ENCODE results near the gene ADGRG1. TPM values are rescaled to one million over a fixed set of nuclear protein-coding genes. Genes with fewer than 3 reads are reported as not detected.

The ADGRG1 gene
- total and polyA plus RNA-seq, 4 donors: 1.2 to 68.4 (median 17.6) TPM

DNA sequence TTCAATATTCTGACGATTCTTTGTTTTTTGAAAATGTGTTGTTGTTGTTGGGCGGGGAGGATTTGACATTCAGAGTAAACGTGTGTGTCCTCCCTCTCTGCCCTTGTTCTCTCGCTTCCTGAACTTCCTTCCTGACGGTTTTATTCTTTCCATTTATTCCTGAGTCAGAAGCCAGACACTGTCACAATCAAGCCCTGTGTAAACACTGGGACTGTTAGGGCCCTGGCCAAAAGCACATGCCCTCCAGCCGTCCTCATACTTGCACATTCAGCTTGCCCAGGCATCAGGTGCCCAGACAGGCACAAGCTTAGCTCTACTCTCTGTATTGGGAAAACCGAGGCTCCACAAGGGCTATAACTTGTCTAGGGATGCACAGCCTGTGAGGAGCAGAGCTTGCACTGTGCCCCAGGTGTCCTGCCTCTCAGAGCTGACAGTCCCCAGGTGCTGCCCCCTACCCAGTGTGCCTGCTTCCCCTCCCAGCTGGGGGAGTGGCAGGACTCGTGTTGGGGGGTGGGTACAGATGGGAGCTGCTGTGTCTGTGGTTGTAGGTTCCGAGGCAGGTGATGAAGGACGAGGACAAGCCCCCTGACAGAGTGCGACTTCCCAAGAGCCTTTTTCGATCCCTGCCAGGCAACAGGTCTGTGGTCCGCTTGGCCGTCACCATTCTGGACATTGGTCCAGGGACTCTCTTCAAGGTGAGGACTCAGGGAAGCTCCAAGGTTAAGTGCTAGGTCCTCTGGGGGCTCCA, 49.4 kb downstream of the ADGRG1 start:
- WGBS, 2 donors: 61 to 63% methylated on average over 14 of the region's 14 CpGs

GRCh38 chr16:57679016-57679415, 50.6 kb downstream of the ADGRG1 start:
- no peak overlapping the region for H3K27ac ChIP-seq (ENCODE audit: low read depth in 1 of 2, low read length in 2 of 2)
- no peaks in the 10 kb centered on the region for H3K27me3 ChIP-seq (ENCODE audit: control insufficient read depth in 1 of 2, insufficient read depth in 2 of 2, low read length in 1 of 2)
- 86 to 87% methylated on average over 12 of the region's 12 CpGs for WGBS, 2 donors
- DNase-seq (no peak), ATAC-seq (ENCODE audit: low FRiP score) (no peak)
- no peaks in the 10 kb centered on the region for H3K4me1 ChIP-seq (ENCODE audit: control insufficient read depth in 1 of 2, insufficient read depth in 2 of 2, low read length in 2 of 2)
- no peak overlapping the region for H3K4me3 ChIP-seq (ENCODE audit: low read length in 2 of 2)
- no peaks in the 10 kb centered on the region for H3K36me3 ChIP-seq (ENCODE audit: control insufficient read depth in 1 of 2, insufficient read depth in 2 of 2, low read length in 1 of 2)
- intact Hi-C loops (cut with DNase I): no loop called here
- no peaks in the 10 kb centered on the region for H3K9me3 ChIP-seq (ENCODE audit: control insufficient read depth, low read length)

More for the DNA sequence above, 49.4 kb downstream of the ADGRG1 start:
- no peak overlapping the region for H3K27ac ChIP-seq (ENCODE audit: low read depth in 1 of 2, low read length in 2 of 2)
- no peak for ATAC-seq (ENCODE audit: low FRiP score)
- intact Hi-C loops (cut with DNase I): no loop called here
- H3K36me3 ChIP-seq (ENCODE audit: control insufficient read depth in 1 of 2, insufficient read depth in 2 of 2, low read length in 1 of 2): no peaks in the 10 kb centered on the region
- no peaks in the 10 kb centered on the region for H3K27me3 ChIP-seq (ENCODE audit: control insufficient read depth in 1 of 2, insufficient read depth in 2 of 2, low read length in 1 of 2)
- no peak overlapping the region for H3K4me3 ChIP-seq (ENCODE audit: low read length in 2 of 2)
- DNase-seq: no peak
- no peaks in the 10 kb centered on the region for H3K9me3 ChIP-seq (ENCODE audit: control insufficient read depth, low read length)
- H3K4me1 ChIP-seq (ENCODE audit: control insufficient read depth in 1 of 2, insufficient read depth in 2 of 2, low read length in 2 of 2): no peaks in the 10 kb centered on the region

DNA sequence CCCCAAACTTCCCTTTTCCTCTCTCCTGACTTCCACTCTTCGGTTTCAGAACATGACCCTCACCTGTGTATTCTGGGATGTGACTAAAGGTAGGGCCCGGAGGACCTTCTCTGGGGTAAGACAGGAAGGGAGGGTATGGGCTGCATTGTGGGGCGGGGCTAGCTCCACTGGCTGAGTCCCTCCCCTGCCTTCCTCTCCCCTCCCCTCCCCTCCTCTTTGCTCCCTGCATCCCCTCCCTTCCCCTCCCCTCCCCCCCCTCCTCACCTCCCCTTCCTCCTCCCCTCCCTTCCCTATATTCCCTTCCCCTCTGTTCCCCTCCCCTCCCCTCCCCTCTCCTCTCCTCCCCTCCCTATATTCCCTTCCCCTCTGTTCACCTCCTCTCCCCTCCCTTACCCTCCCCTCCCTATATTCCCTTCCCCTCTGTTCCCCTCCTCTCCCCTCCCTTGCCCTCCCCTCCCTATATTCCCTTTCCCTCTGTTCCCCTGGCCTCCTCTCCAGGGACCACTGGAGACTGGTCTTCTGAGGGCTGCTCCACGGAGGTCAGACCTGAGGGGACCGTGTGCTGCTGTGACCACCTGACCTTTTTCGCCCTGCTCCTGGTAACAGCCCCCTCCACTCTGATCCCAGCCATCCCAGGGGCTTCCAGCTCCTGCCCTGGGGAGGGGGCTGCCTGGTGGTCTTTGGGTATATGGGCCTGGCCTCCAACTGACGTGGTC, 51.5 kb downstream of the ADGRG1 start:
- 60 to 75% methylated on average over 6 to 7 of the region's 7 CpGs for WGBS, 2 donors
- DNase-seq (no peak), ATAC-seq (ENCODE audit: low FRiP score) (no peak)
- H3K27ac ChIP-seq (ENCODE audit: low read depth in 1 of 2, low read length in 2 of 2): no peak overlapping the region
- no peaks in the 10 kb centered on the region for H3K9me3 ChIP-seq (ENCODE audit: control insufficient read depth, low read length)
- intact Hi-C loops (cut with DNase I): no loop called here
- H3K36me3 ChIP-seq (ENCODE audit: control insufficient read depth in 1 of 2, insufficient read depth in 2 of 2, low read length in 1 of 2): no peaks in the 10 kb centered on the region
- H3K4me1 ChIP-seq (ENCODE audit: control insufficient read depth in 1 of 2, insufficient read depth in 2 of 2, low read length in 2 of 2): no peaks in the 10 kb centered on the region
- no peak overlapping the region for H3K4me3 ChIP-seq (ENCODE audit: low read length in 2 of 2)
- H3K27me3 ChIP-seq (ENCODE audit: control insufficient read depth in 1 of 2, insufficient read depth in 2 of 2, low read length in 1 of 2): no peaks in the 10 kb centered on the region

DNA sequence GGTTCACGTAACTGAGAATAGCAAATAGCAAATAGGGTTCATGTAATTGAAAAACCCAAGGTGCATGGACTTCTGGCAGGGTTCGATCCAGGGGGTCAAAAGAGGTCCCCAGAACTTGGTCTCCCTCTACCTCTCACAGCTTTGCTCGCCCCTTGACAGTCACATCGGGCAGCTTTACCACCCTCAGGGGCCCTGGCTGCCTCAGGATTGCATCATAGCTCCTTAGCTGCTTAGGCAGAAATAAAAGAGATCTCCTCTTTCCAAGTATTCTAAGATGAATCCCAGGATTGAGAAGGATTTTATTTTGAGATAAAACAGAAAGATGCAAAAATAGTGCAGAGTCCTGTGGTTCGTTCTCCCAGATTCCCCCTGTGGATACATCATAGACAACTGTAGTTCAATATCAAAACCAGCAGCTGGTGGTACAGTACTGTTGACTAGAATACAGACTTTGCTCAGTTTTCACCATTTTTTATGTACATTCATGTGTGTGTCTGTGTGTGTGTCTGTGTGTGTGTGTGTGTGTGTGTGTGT, 52.5 kb downstream of the ADGRG1 start:
- no peak overlapping the region for H3K27ac ChIP-seq (ENCODE audit: low read depth in 1 of 2, low read length in 2 of 2)
- no peaks in the 10 kb centered on the region for H3K27me3 ChIP-seq (ENCODE audit: control insufficient read depth in 1 of 2, insufficient read depth in 2 of 2, low read length in 1 of 2)
- H3K4me1 ChIP-seq (ENCODE audit: control insufficient read depth in 1 of 2, insufficient read depth in 2 of 2, low read length in 2 of 2): no peaks in the 10 kb centered on the region
- ATAC-seq (ENCODE audit: low FRiP score) (no peak), DNase-seq (no peak)
- no peaks in the 10 kb centered on the region for H3K9me3 ChIP-seq (ENCODE audit: control insufficient read depth, low read length)
- H3K36me3 ChIP-seq (ENCODE audit: control insufficient read depth in 1 of 2, insufficient read depth in 2 of 2, low read length in 1 of 2): no peaks in the 10 kb centered on the region
- WGBS, 2 donors: 80 to 81% methylated on average over 5 of the region's 5 CpGs
- intact Hi-C loops (cut with DNase I): no loop called here
- no peak overlapping the region for H3K4me3 ChIP-seq (ENCODE audit: low read length in 2 of 2)

GRCh38 chr16:57681950-57682728, 53.7 kb downstream of the ADGRG1 start:
- H3K36me3 ChIP-seq (ENCODE audit: control insufficient read depth in 1 of 2, insufficient read depth in 2 of 2, low read length in 1 of 2): no peaks in the 10 kb centered on the region
- no peaks in the 10 kb centered on the region for H3K4me1 ChIP-seq (ENCODE audit: control insufficient read depth in 1 of 2, insufficient read depth in 2 of 2, low read length in 2 of 2)
- H3K4me3 ChIP-seq (ENCODE audit: low read length in 2 of 2): no peak overlapping the region
- no peak overlapping the region for H3K27ac ChIP-seq (ENCODE audit: low read depth in 1 of 2, low read length in 2 of 2)
- no peaks in the 10 kb centered on the region for H3K27me3 ChIP-seq (ENCODE audit: control insufficient read depth in 1 of 2, insufficient read depth in 2 of 2, low read length in 1 of 2)
- WGBS, 2 donors: 94% methylated on average over 13 of the region's 13 CpGs
- DNase-seq (peak in 1 of 2 donors; percentile 68), ATAC-seq (ENCODE audit: low FRiP score) (no peak)
- no peaks in the 10 kb centered on the region for H3K9me3 ChIP-seq (ENCODE audit: control insufficient read depth, low read length)
- intact Hi-C loops (cut with DNase I): no loop called here

DNA sequence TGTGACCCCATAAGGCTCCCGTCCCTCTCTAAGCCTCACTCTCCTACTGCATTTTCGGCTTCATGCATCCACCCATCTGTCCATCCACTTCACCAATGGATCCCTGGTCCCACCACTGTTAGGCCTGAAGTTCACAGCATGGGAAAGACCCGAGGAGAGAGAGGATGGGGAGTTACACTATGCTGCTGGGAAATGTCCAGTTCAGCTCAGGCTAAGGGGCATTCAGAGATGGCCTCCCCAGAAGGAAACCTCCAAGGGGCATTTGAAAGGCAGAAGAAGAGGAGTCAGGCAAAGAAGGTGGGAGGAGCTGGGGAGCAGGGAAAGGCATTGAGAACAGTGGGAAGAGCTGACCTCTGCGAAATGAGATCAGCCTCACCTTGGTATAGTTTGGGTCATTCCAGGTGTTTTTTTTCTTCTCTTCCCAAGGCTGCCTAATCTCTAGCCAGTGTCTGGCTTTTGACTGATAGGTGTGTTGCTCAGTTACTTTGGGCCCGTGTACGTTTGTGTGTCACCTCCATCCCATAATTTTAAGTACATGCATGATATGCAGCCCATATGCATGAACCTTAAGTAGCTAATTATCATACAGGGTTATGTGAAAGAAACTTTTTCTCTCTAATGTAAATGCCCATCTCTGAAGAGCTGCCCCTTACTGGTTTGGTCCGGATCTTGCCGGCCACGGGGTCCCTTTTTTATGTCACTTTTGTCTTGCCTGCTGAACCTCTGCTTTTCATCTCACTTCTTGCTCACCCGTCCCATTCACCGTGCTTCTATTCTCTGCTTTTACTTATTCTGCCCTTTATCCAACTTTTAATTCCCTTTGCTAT, 54.6 kb downstream of the ADGRG1 start:
- ATAC-seq (ENCODE audit: low FRiP score): no peak
- intact Hi-C loops (cut with DNase I): no loop called here

GRCh38 chr16:57683636-57684545, 55.5 kb downstream of the ADGRG1 start:
- DNase-seq: no peak
- H3K36me3 ChIP-seq (ENCODE audit: control insufficient read depth in 1 of 2, insufficient read depth in 2 of 2, low read length in 1 of 2): no peaks in the 10 kb centered on the region
- WGBS, 2 donors: 90 to 91% methylated on average over 18 of the region's 18 CpGs
- H3K4me3 ChIP-seq (ENCODE audit: low read length in 2 of 2): no peak overlapping the region
- intact Hi-C loops (cut with DNase I): no loop called here
- H3K9me3 ChIP-seq (ENCODE audit: control insufficient read depth, low read length): no peaks in the 10 kb centered on the region
- no peaks in the 10 kb centered on the region for H3K4me1 ChIP-seq (ENCODE audit: control insufficient read depth in 1 of 2, insufficient read depth in 2 of 2, low read length in 2 of 2)
- no peak overlapping the region for H3K27ac ChIP-seq (ENCODE audit: low read depth in 1 of 2, low read length in 2 of 2)
- ATAC-seq (ENCODE audit: low FRiP score): no peak
- H3K27me3 ChIP-seq (ENCODE audit: control insufficient read depth in 1 of 2, insufficient read depth in 2 of 2, low read length in 1 of 2): no peaks in the 10 kb centered on the region

More for the DNA sequence above, 54.6 kb downstream of the ADGRG1 start:
- WGBS, 2 donors: 86 to 89% methylated on average over 10 to 11 of the region's 11 CpGs
- no peak for DNase-seq
- Histone ChIP-seq H3K4me1 (ENCODE audit: control insufficient read depth in 1 of 2, insufficient read depth in 2 of 2, low read length in 2 of 2) (no peaks in the 10 kb centered on the region), H3K9me3 (ENCODE audit: control insufficient read depth, low read length) (no peaks in the 10 kb centered on the region), H3K27ac (ENCODE audit: low read depth in 1 of 2, low read length in 2 of 2) (no peak overlapping the region), H3K4me3 (ENCODE audit: low read length in 2 of 2) (no peak overlapping the region), H3K27me3 (ENCODE audit: control insufficient read depth in 1 of 2, insufficient read depth in 2 of 2, low read length in 1 of 2) (no peaks in the 10 kb centered on the region), H3K36me3 (ENCODE audit: control insufficient read depth in 1 of 2, insufficient read depth in 2 of 2, low read length in 1 of 2) (no peaks in the 10 kb centered on the region)

Measured in aorta (tissue), 5 donors.